H9 (cell line): Measurements from ENCODE around the gene CASK. TPM values are rescaled to one million over a fixed set of nuclear protein-coding genes. Genes with fewer than 3 reads are reported as not detected.

ENCODE experiments used
- DNase-seq: peaks from one replicate; pipeline ENCODE4 v3.0.0-alpha.2; 2017
- H2AFZ ChIP-seq: one replicate; pipeline ENCODE4 v1.6.1; 2013; ENCODE audit warnings: mild to moderate bottlenecking, low read length, control low read depth, moderate library complexity
- H2AK5ac ChIP-seq: 2 replicates; pipeline ENCODE4 v1.6.1; 2013; ENCODE audit warnings: low read length, control low read depth, mixed read lengths; ENCODE audit not compliant: insufficient read length
- H2BK120ac ChIP-seq: one replicate; pipeline ENCODE4 v1.6.1; 2013; ENCODE audit warnings: low read depth, mild to moderate bottlenecking, low read length, control low read depth, inconsistent platforms; ENCODE audit not compliant: poor library complexity, severe bottlenecking
- H2BK12ac ChIP-seq: 2 replicates; pipeline ENCODE4 v1.6.1; 2013; ENCODE audit warnings: low read length, control low read depth, mixed read lengths, low read depth; ENCODE audit not compliant: insufficient read length
- H2BK15ac ChIP-seq: 2 replicates; pipeline ENCODE4 v1.6.1; 2013; ENCODE audit warnings: low read depth, low read length, control low read depth
- H2BK20ac ChIP-seq: one replicate; pipeline ENCODE4 v1.6.1; 2013; ENCODE audit warnings: low read depth, mild to moderate bottlenecking, low read length, control low read depth, inconsistent platforms; ENCODE audit not compliant: poor library complexity, severe bottlenecking
- H2BK5ac ChIP-seq: 2 replicates; pipeline ENCODE4 v1.6.1; 2013; ENCODE audit warnings: low read length, control low read depth, mixed read lengths; ENCODE audit not compliant: insufficient read length
- H3K14ac ChIP-seq: 2 replicates; pipeline ENCODE4 v1.6.1; 2013; ENCODE audit warnings: low read length, control low read depth; ENCODE audit not compliant: insufficient read depth
- H3K18ac ChIP-seq: 2 replicates; pipeline ENCODE4 v1.6.1; 2013; ENCODE audit warnings: low read depth, mild to moderate bottlenecking, mixed read lengths, low read length, control low read depth; ENCODE audit not compliant: insufficient read length
- H3K23ac ChIP-seq: 2 replicates; pipeline ENCODE4 v1.6.1; 2013; ENCODE audit warnings: low read length, control low read depth, mixed read lengths, low read depth; ENCODE audit not compliant: insufficient read length
- H3K23me2 ChIP-seq: 2 replicates; pipeline ENCODE4 v1.6.1; 2013; ENCODE audit warnings: low read depth, mild to moderate bottlenecking, mixed read lengths, low read length, control low read depth; ENCODE audit not compliant: insufficient read length, poor library complexity, severe bottlenecking
- H3K27ac ChIP-seq: 2 replicates; pipeline ENCODE4 v1.5.1; 2013; ENCODE audit warnings: low read length, control low read depth, mixed read lengths, low read depth; ENCODE audit not compliant: insufficient read length
- H3K27me3 ChIP-seq: 2 replicates; pipeline ENCODE4 v1.6.1; 2013; ENCODE audit warnings: low read length, control low read depth, inconsistent platforms; ENCODE audit not compliant: insufficient read depth
- H3K4ac ChIP-seq: 2 replicates; pipeline ENCODE4 v1.6.1; 2013; ENCODE audit warnings: low read depth, mild to moderate bottlenecking, control low read depth, inconsistent platforms, low read length, moderate library complexity
- H3K4me1 ChIP-seq: 2 replicates; pipeline ENCODE4 v1.6.1; 2013; ENCODE audit warnings: low read length, control low read depth, inconsistent platforms; ENCODE audit not compliant: insufficient read depth
- H3K4me2 ChIP-seq: 2 replicates; pipeline ENCODE4 v1.6.1; 2013; ENCODE audit warnings: low read length, control low read depth, mixed read lengths; ENCODE audit not compliant: insufficient read length, insufficient read depth
- H3K56ac ChIP-seq: 2 replicates; pipeline ENCODE4 v1.6.1; 2013; ENCODE audit warnings: low read depth, mild to moderate bottlenecking, mixed read lengths, low read length, control low read depth; ENCODE audit not compliant: insufficient read length
- H3K79me1 ChIP-seq: 2 replicates; pipeline ENCODE4 v1.6.1; 2013; ENCODE audit warnings: low read depth, mild to moderate bottlenecking, moderate library complexity, low read length, control low read depth, inconsistent platforms; ENCODE audit not compliant: insufficient read depth, poor library complexity, severe bottlenecking
- H3K79me2 ChIP-seq: 2 replicates; pipeline ENCODE4 v1.6.1; 2013; ENCODE audit warnings: low read length, control low read depth, inconsistent platforms; ENCODE audit not compliant: insufficient read depth
- H3K9ac ChIP-seq: 2 replicates; pipeline ENCODE4 v1.6.1; 2013; ENCODE audit warnings: low read length, control low read depth, mixed read lengths; ENCODE audit not compliant: insufficient read length; ENCODE audit errors: extremely low read depth
- H3K9me3 ChIP-seq: one replicate; pipeline ENCODE4 v1.6.1; 2013; ENCODE audit warnings: low read depth, low read length, inconsistent platforms; ENCODE audit not compliant: control insufficient read depth
- H3T11ph ChIP-seq: one replicate; pipeline ENCODE4 v1.6.1; 2013; ENCODE audit warnings: mild to moderate bottlenecking, low read length, control low read depth, inconsistent platforms
- H4K20me1 ChIP-seq: one replicate; pipeline ENCODE4 v1.6.1; 2013; ENCODE audit not compliant: control insufficient read depth, insufficient read length, insufficient read depth
- H4K5ac ChIP-seq: 2 replicates; pipeline ENCODE4 v1.6.1; 2013; ENCODE audit warnings: low read depth, mild to moderate bottlenecking, mixed read lengths, low read length, control low read depth; ENCODE audit not compliant: insufficient read length
- H4K8ac ChIP-seq: replicated peaks from 2 replicates; pipeline ENCODE4 v1.6.1; 2013; ENCODE audit warnings: low read length, control low read depth, mixed read lengths, low read depth; ENCODE audit not compliant: insufficient read length
- H4K91ac ChIP-seq: 2 replicates; pipeline ENCODE4 v1.6.1; 2013; ENCODE audit warnings: low read depth, mild to moderate bottlenecking, moderate library complexity, mixed read lengths, low read length, control low read depth; ENCODE audit not compliant: insufficient read length
- H3K27ac Mint-ChIP-seq, 3 experiments: 2 replicates in 2 of 3; 3 replicates in 1 of 3; pipeline ENCODE4 v1.8.0; 2020 to 2021; ENCODE audit warnings: mixed read lengths in 3 of 3, mild to moderate bottlenecking in 1 of 3, moderate library complexity in 1 of 3
- H3K27me3 Mint-ChIP-seq: 2 replicates; pipeline ENCODE4 v1.8.0; 2021; ENCODE audit warnings: low read depth, mild to moderate bottlenecking, moderate library complexity, mixed read lengths
- H3K36me3 Mint-ChIP-seq, 3 experiments: 2 replicates in 2 of 3; 3 replicates in 1 of 3; pipeline ENCODE4 v1.8.0; 2020 to 2021; ENCODE audit warnings: low read depth in 3 of 3, mixed read lengths in 3 of 3; ENCODE audit not compliant: insufficient read depth in 1 of 3
- H3K4me1 Mint-ChIP-seq, 2 experiments: 2 replicates each; pipeline ENCODE4 v1.8.0; 2020; ENCODE audit warnings: mixed read lengths in 2 of 2
- H3K4me3 Mint-ChIP-seq, 2 experiments: 2 replicates in 1 of 2; 3 replicates in 1 of 2; pipeline ENCODE4 v1.8.0; 2020 to 2021; ENCODE audit warnings: mild to moderate bottlenecking in 2 of 2, mixed read lengths in 2 of 2, moderate library complexity in 1 of 2
- H3K9me3 Mint-ChIP-seq, 2 experiments: 2 replicates in 1 of 2; 3 replicates in 1 of 2; pipeline ENCODE4 v1.8.0; 2020; ENCODE audit warnings: mild to moderate bottlenecking in 2 of 2, mixed read lengths in 2 of 2, moderate library complexity in 1 of 2
- WGBS: extraction: QIAGEN DNeasy Blood & Tissue Kit; methylation state at CpG from one replicate; pipeline ENCODE4 v1.1.7; 2013; ENCODE audit warnings: missing lambda C conversion rate, low lambda C conversion rate, mixed read lengths; ENCODE audit not compliant: insufficient read length; ENCODE audit errors: extremely low coverage; 5-methylcytosine and 5-hydroxymethylcytosine counted together
- total RNA-seq: library from RNA; stranded (reverse); gene quantifications from 2 replicates; pipeline ENCODE4 v1.2.1, GENCODE V29; 2021
- TF ChIP-seq, protein P1 (sequence below): fragments of 200-600 bp; sonication (generic); conservative IDR thresholded peaks from 3 replicates; pipeline ENCODE4 v1.8.0; 2021; ENCODE audit warnings: antibody characterized with exemption, mild to moderate bottlenecking

Gene CASK
- total RNA-seq, 1 experiment from 2014 or later, result 44.1 TPM

DNA sequence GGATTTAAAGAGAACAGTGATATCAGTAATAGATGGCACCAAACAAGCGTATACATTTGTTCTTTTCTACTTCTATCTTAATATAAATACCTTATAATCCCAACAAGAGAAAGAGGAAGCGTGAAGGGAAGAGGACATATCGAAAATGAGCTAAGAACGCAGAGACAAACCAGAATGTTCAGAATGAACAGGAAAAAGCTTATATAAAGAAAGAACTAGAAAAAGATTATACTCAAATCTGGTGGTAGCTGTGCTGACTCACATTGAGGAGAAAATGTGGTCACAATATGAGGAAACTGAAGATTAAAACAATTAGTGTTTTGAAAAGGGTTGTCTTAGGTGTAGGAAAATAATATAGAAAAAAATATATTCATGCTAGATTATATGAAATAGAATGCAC lies 236.6 kb downstream of the CASK start:
- Histone ChIP-seq H3K79me1 (no peaks in the 10 kb centered on the region), H3K9ac (no peak overlapping the region), H3K79me2 (no peaks in the 10 kb centered on the region), H2BK15ac (no peak overlapping the region), H3K4me1 (no peaks in the 10 kb centered on the region), H3K9me3 (no peaks in the 10 kb centered on the region), H3K4ac (no peak overlapping the region), H2BK120ac (no peak overlapping the region), H4K91ac (no peak overlapping the region), H2AFZ (no peak overlapping the region), H3K56ac (no peak overlapping the region), H2BK20ac (no peak overlapping the region), H3T11ph (no peak overlapping the region), H3K4me2 (no peak overlapping the region), H3K23ac (no peak overlapping the region), H4K8ac (no peak overlapping the region), H2BK5ac (no peak overlapping the region), H3K27me3 (no peaks in the 10 kb centered on the region), H3K23me2 (no peaks in the 10 kb centered on the region), H4K5ac (no peak overlapping the region), H3K18ac (no peak overlapping the region), H3K14ac (no peak overlapping the region), H3K27ac (no peak overlapping the region), H4K20me1 (no peaks in the 10 kb centered on the region), H2AK5ac (no peak overlapping the region), H2BK12ac (no peak overlapping the region)
- no peaks in the 10 kb centered on the region for H3K27me3 Mint-ChIP-seq
- no CpG with 5 or more reads among the region's 4 CpGs for WGBS
- H3K9me3 Mint-ChIP-seq, result peaks cover 48 to 51% of the 10 kb centered on the region in 2 experiments
- peaks cover 0 to 10% (median 0%) of the 10 kb centered on the region in 3 experiments; a peak in 2 of 7 replicates for H3K36me3 Mint-ChIP-seq
- no peaks in the 10 kb centered on the region for H3K4me1 Mint-ChIP-seq
- H3K4me3 Mint-ChIP-seq, result no peak overlapping the region
- DNase-seq, result no peak
- TF ChIP-seq, protein P1, sequence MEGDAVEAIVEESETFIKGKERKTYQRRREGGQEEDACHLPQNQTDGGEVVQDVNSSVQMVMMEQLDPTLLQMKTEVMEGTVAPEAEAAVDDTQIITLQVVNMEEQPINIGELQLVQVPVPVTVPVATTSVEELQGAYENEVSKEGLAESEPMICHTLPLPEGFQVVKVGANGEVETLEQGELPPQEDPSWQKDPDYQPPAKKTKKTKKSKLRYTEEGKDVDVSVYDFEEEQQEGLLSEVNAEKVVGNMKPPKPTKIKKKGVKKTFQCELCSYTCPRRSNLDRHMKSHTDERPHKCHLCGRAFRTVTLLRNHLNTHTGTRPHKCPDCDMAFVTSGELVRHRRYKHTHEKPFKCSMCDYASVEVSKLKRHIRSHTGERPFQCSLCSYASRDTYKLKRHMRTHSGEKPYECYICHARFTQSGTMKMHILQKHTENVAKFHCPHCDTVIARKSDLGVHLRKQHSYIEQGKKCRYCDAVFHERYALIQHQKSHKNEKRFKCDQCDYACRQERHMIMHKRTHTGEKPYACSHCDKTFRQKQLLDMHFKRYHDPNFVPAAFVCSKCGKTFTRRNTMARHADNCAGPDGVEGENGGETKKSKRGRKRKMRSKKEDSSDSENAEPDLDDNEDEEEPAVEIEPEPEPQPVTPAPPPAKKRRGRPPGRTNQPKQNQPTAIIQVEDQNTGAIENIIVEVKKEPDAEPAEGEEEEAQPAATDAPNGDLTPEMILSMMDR, result no peak
- no peak overlapping the region for H3K27ac Mint-ChIP-seq
